GM12874 (cell line): Measurements from ENCODE around the gene NR1I3.

ENCODE experiments used
- TF ChIP-seq, protein P1 (sequence below): IDR thresholded peaks from 2 replicates; pipeline ENCODE4 v1.5.1; 2011; ENCODE audit warnings: low read depth, mild to moderate bottlenecking, control low read depth, low read length, moderate library complexity; ENCODE audit not compliant: insufficient read depth

The NR1I3 gene

GRCh38 chr1:161226320-161226711 lies 11.7 kb downstream of the NR1I3 start:
- TF ChIP-seq, protein P1, sequence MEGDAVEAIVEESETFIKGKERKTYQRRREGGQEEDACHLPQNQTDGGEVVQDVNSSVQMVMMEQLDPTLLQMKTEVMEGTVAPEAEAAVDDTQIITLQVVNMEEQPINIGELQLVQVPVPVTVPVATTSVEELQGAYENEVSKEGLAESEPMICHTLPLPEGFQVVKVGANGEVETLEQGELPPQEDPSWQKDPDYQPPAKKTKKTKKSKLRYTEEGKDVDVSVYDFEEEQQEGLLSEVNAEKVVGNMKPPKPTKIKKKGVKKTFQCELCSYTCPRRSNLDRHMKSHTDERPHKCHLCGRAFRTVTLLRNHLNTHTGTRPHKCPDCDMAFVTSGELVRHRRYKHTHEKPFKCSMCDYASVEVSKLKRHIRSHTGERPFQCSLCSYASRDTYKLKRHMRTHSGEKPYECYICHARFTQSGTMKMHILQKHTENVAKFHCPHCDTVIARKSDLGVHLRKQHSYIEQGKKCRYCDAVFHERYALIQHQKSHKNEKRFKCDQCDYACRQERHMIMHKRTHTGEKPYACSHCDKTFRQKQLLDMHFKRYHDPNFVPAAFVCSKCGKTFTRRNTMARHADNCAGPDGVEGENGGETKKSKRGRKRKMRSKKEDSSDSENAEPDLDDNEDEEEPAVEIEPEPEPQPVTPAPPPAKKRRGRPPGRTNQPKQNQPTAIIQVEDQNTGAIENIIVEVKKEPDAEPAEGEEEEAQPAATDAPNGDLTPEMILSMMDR: no peak

- TF ChIP-seq, protein P1: peak; percentile 67
These were observed 12.3 kb downstream of the NR1I3 start, which contains the start of gene TOMM40L for GRCh38 chr1:161225534-161226319. TSS of gene TOMM40L (plus strand) at chr1:161226060. CDS start at chr1:161226490, 430 bp downstream.

GRCh38 chr1:161225178-161225533 lies 12.8 kb downstream of the NR1I3 start:
- TF ChIP-seq, protein P1: no peak

GRCh38 chr1:161223805-161224694 lies 14.0 kb downstream of the NR1I3 start:
- TF ChIP-seq, protein P1: no peak

DNA sequence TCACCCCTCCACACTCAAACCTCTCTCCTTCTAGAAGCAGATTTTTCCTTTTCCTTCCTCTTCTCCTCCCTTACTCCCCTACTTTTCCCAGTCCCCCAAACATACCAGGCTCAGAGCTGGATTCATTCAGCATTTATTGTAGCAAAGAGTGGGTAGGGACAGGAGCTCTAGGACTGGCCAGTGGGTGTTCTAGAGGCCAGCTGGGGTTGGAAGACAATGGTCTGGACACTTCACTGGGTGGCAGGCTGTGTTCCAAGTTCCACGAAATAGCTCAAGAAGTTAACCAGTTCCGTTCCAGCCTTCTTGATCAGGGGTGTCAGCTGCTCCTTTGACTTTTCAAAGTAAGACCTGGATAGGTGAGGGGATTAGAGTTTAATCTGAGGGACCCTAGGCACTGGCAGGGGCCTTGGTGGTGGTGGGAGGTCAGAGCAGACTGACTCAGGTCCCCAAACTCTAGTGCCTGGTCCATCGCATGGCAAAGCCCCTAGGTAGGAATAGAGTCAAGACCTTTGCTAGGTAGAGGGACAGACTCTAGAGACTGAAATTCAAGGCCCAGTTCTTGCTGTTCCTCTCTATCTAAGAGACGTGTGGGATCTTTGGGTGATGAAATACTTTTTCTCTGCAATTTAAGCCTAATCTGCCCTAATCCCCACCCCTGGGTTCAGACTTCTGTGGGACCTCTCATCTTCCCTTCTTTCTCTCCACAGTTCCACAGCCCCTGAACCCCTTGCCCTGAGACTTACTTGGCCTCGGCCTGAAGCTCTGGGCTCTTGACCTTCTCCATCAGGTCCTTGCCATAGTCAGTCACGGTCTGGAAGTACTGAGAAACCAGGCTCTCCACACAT lies 15.6 kb downstream of the NR1I3 start:
- TF ChIP-seq, protein P1: no peak

GRCh38 chr1:161220002-161220401 lies 18.0 kb downstream of the NR1I3 start:
- TF ChIP-seq, protein P1: no peak
